ENCODE data around the gene DCP2.

The DCP2 gene

GRCh38 chr5:112978836-112979235 is 2.2 kb downstream of the DCP2 start (continued):
- TF ChIP-seq PRDM6 (tag by site-specific recombination; IDR thresholded peaks at IDR 0.05) (peak; percentile 87), INSM2 (tag by site-specific recombination; IDR thresholded peaks at IDR 0.05) (0 out of 2 replicates have a peak, but pooled peaks have one; percentile 39), ZBTB21 (tag by site-specific recombination; IDR thresholded peaks at IDR 0.05) (peak; percentile 73), ZNF416 (tag by site-specific recombination; IDR thresholded peaks at IDR 0.05) (no peak), ZEB2 (tag by site-specific recombination; IDR thresholded peaks at IDR 0.05) (peak; percentile 94), ZNF560 (tag by site-specific recombination; IDR thresholded peaks at IDR 0.05; ENCODE audit: borderline replicate concordance) (no peak), ZNF529 (tag by site-specific recombination; IDR thresholded peaks at IDR 0.05; ENCODE audit: insufficient replicate concordance) (no peak), SP7 (tag by site-specific recombination; IDR thresholded peaks at IDR 0.05) (peak; percentile 57; the same call in 1 of the 2 replicates), ZNF157 (tag by site-specific recombination; IDR thresholded peaks at IDR 0.05) (no peak), FEZF1 (tag by site-specific recombination; IDR thresholded peaks at IDR 0.05) (peak; percentile 25; the same call in 1 of the 2 replicates), ZNF785 (tag by site-specific recombination; IDR thresholded peaks at IDR 0.05) (no peak), ZNF350 (tag by site-specific recombination; IDR thresholded peaks at IDR 0.05) (no peak), ZNF600 (tag by site-specific recombination; IDR thresholded peaks at IDR 0.05) (no peak), SCRT1 (tag by site-specific recombination; IDR thresholded peaks at IDR 0.05; ENCODE audit: borderline replicate concordance) (no peak), ZNF791 (tag by site-specific recombination; IDR thresholded peaks at IDR 0.05) (no peak), TCF7L2 (IDR thresholded peaks at IDR 0.05; ENCODE audit: borderline replicate concordance, low read depth, low read length) (no peak), ZNF426 (tag by site-specific recombination; IDR thresholded peaks at IDR 0.05) (no peak), ZNF513 (tag by site-specific recombination; IDR thresholded peaks at IDR 0.05) (no peak), BCL11A (tag by site-specific recombination; IDR thresholded peaks at IDR 0.05; ENCODE audit: low read depth) (no peak), ZNF140 (tag by site-specific recombination; IDR thresholded peaks at IDR 0.05) (no peak), ZNF221 (tag by site-specific recombination; IDR thresholded peaks at IDR 0.05; ENCODE audit: borderline replicate concordance) (no peak), PRDM10 (tag by site-specific recombination; IDR thresholded peaks at IDR 0.05) (no peak), ZNF112 (tag by site-specific recombination; IDR thresholded peaks at IDR 0.05) (no peak), ZNF169 (tag by site-specific recombination; IDR thresholded peaks at IDR 0.05) (no peak), ZNF518A (tag by site-specific recombination; conservative IDR thresholded peaks at IDR 0.05; ENCODE audit: low read depth) (no peak), ZNF488 (tag by site-specific recombination; IDR thresholded peaks at IDR 0.05) (no peak), ZBTB1 (tag by site-specific recombination; IDR thresholded peaks at IDR 0.05) (no peak)

All from HEK293 (cell line).